ENCODE results near the gene RERE.
"Not testable (repeated sequence)": the region's sequence is repeated elsewhere in the genome, so short reads cannot be mapped to it uniquely, and the experiment has no call there.

RERE gene

GRCh38 chr1:8835941-8836643 is 18.7 kb upstream of the RERE start:
- no peak for TF ChIP-seq CTCF (IDR thresholded peaks at IDR 0.05)
- Histone ChIP-seq H3K27me3 (no peaks in the 10 kb centered on the region), H3K36me3 (no peaks in the 10 kb centered on the region), H3K9me3 (no peaks in the 10 kb centered on the region), H3K4me3 (ENCODE audit: low read depth in 1 of 2, low read length in 1 of 2) (no peak overlapping the region), H3K27ac (no peak overlapping the region), H3K4me1 (ENCODE audit: control insufficient read depth in 1 of 2, insufficient read depth in 1 of 2, low read depth in 1 of 2, low read length in 1 of 2) (no peaks in the 10 kb centered on the region)

- Histone ChIP-seq H3K9me3 (no peaks in the 10 kb centered on the region), H3K27me3 (no peaks in the 10 kb centered on the region), H3K4me3 (ENCODE audit: low read depth in 1 of 2, low read length in 1 of 2) (no peak overlapping the region), H3K27ac (no peak overlapping the region), H3K4me1 (ENCODE audit: control insufficient read depth in 1 of 2, insufficient read depth in 1 of 2, low read depth in 1 of 2, low read length in 1 of 2) (peaks cover 2 to 6% of the 10 kb centered on the region in 2 experiments), H3K36me3 (no peaks in the 10 kb centered on the region)
- no peak for TF ChIP-seq CTCF (IDR thresholded peaks at IDR 0.05)
Measured at GRCh38 chr1:8831340-8831739, 13.9 kb upstream of the RERE start.

- not testable (repeated sequence) for H3K9me3 ChIP-seq; H3K4me1 ChIP-seq (ENCODE audit: control insufficient read depth in 1 of 2, insufficient read depth in 1 of 2, low read depth in 1 of 2, low read length in 1 of 2); H3K4me3 ChIP-seq (ENCODE audit: low read depth in 1 of 2, low read length in 1 of 2); H3K36me3 ChIP-seq; H3K27ac ChIP-seq; H3K27me3 ChIP-seq
Measured at GRCh38 chr1:8830732-8831131, 13.3 kb upstream of the RERE start.

GRCh38 chr1:8825985-8826481 is 8.6 kb upstream of the RERE start:
- H3K4me3 ChIP-seq (ENCODE audit: low read depth in 1 of 2, low read length in 1 of 2), result no peak overlapping the region
- H3K36me3 ChIP-seq, result no peaks in the 10 kb centered on the region
- H3K27ac ChIP-seq, result no peak overlapping the region
- no peak for TF ChIP-seq CTCF (IDR thresholded peaks at IDR 0.05)
- peaks cover 6 to 16% of the 10 kb centered on the region in 2 experiments for H3K4me1 ChIP-seq (ENCODE audit: control insufficient read depth in 1 of 2, insufficient read depth in 1 of 2, low read depth in 1 of 2, low read length in 1 of 2)
- no peaks in the 10 kb centered on the region for H3K27me3 ChIP-seq
- H3K9me3 ChIP-seq, result no peaks in the 10 kb centered on the region

GRCh38 chr1:8823295-8823664 is 5.8 kb upstream of the RERE start:
- H3K27me3 ChIP-seq, result no peaks in the 10 kb centered on the region
- peaks cover 7 to 11% of the 10 kb centered on the region in 2 experiments for H3K4me1 ChIP-seq (ENCODE audit: control insufficient read depth in 1 of 2, insufficient read depth in 1 of 2, low read depth in 1 of 2, low read length in 1 of 2)
- H3K27ac ChIP-seq, result no peak overlapping the region
- no peak for TF ChIP-seq CTCF (IDR thresholded peaks at IDR 0.05)
- H3K36me3 ChIP-seq, result no peaks in the 10 kb centered on the region
- no peak overlapping the region for H3K4me3 ChIP-seq (ENCODE audit: low read depth in 1 of 2, low read length in 1 of 2)
- no peaks in the 10 kb centered on the region for H3K9me3 ChIP-seq

- Histone ChIP-seq H3K9me3 (no peaks in the 10 kb centered on the region), H3K4me3 (ENCODE audit: low read depth in 1 of 2, low read length in 1 of 2) (no peak overlapping the region), H3K27ac (no peak overlapping the region), H3K4me1 (ENCODE audit: control insufficient read depth in 1 of 2, insufficient read depth in 1 of 2, low read depth in 1 of 2, low read length in 1 of 2) (peaks cover 11 to 15% of the 10 kb centered on the region in 2 experiments), H3K36me3 (no peaks in the 10 kb centered on the region), H3K27me3 (no peaks in the 10 kb centered on the region)
- TF ChIP-seq CTCF (IDR thresholded peaks at IDR 0.05), result no peak
Measured at GRCh38 chr1:8822373-8823294, 5.2 kb upstream of the RERE start.

All from neutrophil (primary cell).